ENCODE measurements around the gene SPEM3. TPM values are rescaled to one million over a fixed set of nuclear protein-coding genes. Genes with fewer than 3 reads are reported as not detected.

The SPEM3 gene
- polyA plus RNA-seq, 4 donors, result not detected

GRCh38 chr17:7419819-7420610 is 8.6 kb upstream of the SPEM3 start, which contains the start of gene SPEM1:
TSS of gene SPEM1 (plus strand) at chr17:7420324. CDS start at chr17:7420385, 61 bp downstream.
- DNase-seq (ENCODE audit: low read depth in 4 of 4, low spot score in 2 of 4), result peak in 2 of 4 donors; percentile 11 to 29

- no peak for DNase-seq (ENCODE audit: low read depth in 4 of 4, low spot score in 2 of 4)
These were observed 7.5 kb upstream of the SPEM3 start for GRCh38 chr17:7421186-7421585.

- DNase-seq (ENCODE audit: low read depth in 4 of 4, low spot score in 2 of 4), result no peak
These were observed 5.0 kb upstream of the SPEM3 start for GRCh38 chr17:7423679-7424078.

- no peak for DNase-seq (ENCODE audit: low read depth in 4 of 4, low spot score in 2 of 4)
These were observed 3.3 kb upstream of the SPEM3 start, which contains the start of gene SPEM2 for GRCh38 chr17:7425316-7425715. TSS of gene SPEM2 (plus strand) at chr17:7425616. CDS start at chr17:7425689, 73 bp downstream.

GRCh38 chr17:7425756-7426155 is 2.9 kb upstream of the SPEM3 start:
- no peak for DNase-seq (ENCODE audit: low read depth in 4 of 4, low spot score in 2 of 4)

GRCh38 chr17:7426203-7426863 is 2.3 kb upstream of the SPEM3 start:
- no peak for DNase-seq (ENCODE audit: low read depth in 4 of 4, low spot score in 2 of 4)

- no peak for DNase-seq (ENCODE audit: low read depth in 4 of 4, low spot score in 2 of 4)
These were observed 1.7 kb upstream of the SPEM3 start for GRCh38 chr17:7426896-7427489.

GRCh38 chr17:7427549-7427948 is 1.1 kb upstream of the SPEM3 start:
- DNase-seq (ENCODE audit: low read depth in 4 of 4, low spot score in 2 of 4), result no peak

- DNase-seq (ENCODE audit: low read depth in 4 of 4, low spot score in 2 of 4), result no peak
These were observed 1.1 kb downstream of the SPEM3 start for GRCh38 chr17:7429722-7430121.

GRCh38 chr17:7431231-7431630 is 2.6 kb downstream of the SPEM3 start:
- DNase-seq (ENCODE audit: low read depth in 4 of 4, low spot score in 2 of 4), result no peak

GRCh38 chr17:7432296-7432695 is 3.6 kb downstream of the SPEM3 start:
- no peak for DNase-seq (ENCODE audit: low read depth in 4 of 4, low spot score in 2 of 4)

GRCh38 chr17:7435676-7436555 is 7.3 kb downstream of the SPEM3 start:
- DNase-seq (ENCODE audit: low read depth in 4 of 4, low spot score in 2 of 4), result peak in 1 of 4 donors; percentile 21

GRCh38 chr17:7436556-7437368 is 8.1 kb downstream of the SPEM3 start:
- DNase-seq (ENCODE audit: low read depth in 4 of 4, low spot score in 2 of 4), result peak in 2 of 4 donors; percentile 66 to 73

- DNase-seq (ENCODE audit: low read depth in 4 of 4, low spot score in 2 of 4), result no peak
These were observed 8.8 kb downstream of the SPEM3 start for GRCh38 chr17:7437369-7437863.

GRCh38 chr17:7437950-7438614 is 9.4 kb downstream of the SPEM3 start:
- DNase-seq (ENCODE audit: low read depth in 4 of 4, low spot score in 2 of 4), result peak in 2 of 4 donors; percentile 28 to 42

GRCh38 chr17:7438656-7439460 is 10.2 kb downstream of the SPEM3 start:
- DNase-seq (ENCODE audit: low read depth in 4 of 4, low spot score in 2 of 4), result no peak

- DNase-seq (ENCODE audit: low read depth in 4 of 4, low spot score in 2 of 4), result no peak
These were observed 10.9 kb downstream of the SPEM3 start, which contains the start of gene FGF11 for GRCh38 chr17:7439462-7440112. TSS of gene FGF11 (plus strand) at chr17:7439512. CDS start at chr17:7439621, 109 bp downstream.

Measured in left renal cortex interstitium (tissue), 4 donors.